GM11168 (cell line): ENCODE data around the gene IL20.

Experiments
- in situ Hi-C: fragments of 300-500 bp; cut with MboI; formaldehyde crosslinking; loops from one replicate; pipeline ENCODE4 v1.12.0; 2022; ENCODE audit warnings: low sequenced_read_pairs; ENCODE audit not compliant: unreplicated experiment

Gene IL20

DNA sequence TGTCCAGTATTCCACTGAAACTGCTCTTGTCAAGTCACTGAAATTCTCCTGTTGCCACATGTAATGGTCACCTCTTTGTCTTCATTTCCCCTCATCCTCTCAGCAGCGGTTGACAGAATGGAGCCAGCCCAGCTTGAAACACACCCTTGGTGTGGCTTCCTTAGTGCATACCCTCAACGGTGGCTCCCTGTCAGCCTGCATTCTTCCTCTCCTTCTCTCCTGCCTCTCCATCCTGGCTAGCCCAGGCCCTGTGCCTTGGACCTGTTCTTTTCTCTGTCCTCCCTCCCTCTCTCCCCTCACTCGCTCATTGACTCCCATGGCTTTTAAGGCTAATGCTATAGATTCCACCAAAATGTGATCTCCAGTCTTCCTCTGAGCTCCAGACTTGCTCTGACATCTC lies 52.7 kb downstream of the IL20 start:
- in situ Hi-C loops: loop anchor here (10.0 kb wide), 1 partner anchor 183 kb away; no protein-coding TSS in a partner anchor
